WI38 (cell line): Measurements from ENCODE around the gene LEF1.

Experiments used
- H3K4me3 ChIP-seq: 2 replicates; pipeline ENCODE4 v1.5.1; 2011; ENCODE audit warnings: low read depth, mild to moderate bottlenecking, control low read depth, low read length
- CTCF ChIP-seq: IDR thresholded peaks from 2 replicates; pipeline ENCODE4 v1.5.1; 2012; ENCODE audit warnings: low read depth, mild to moderate bottlenecking, control low read depth, low read length

Gene LEF1

DNA sequence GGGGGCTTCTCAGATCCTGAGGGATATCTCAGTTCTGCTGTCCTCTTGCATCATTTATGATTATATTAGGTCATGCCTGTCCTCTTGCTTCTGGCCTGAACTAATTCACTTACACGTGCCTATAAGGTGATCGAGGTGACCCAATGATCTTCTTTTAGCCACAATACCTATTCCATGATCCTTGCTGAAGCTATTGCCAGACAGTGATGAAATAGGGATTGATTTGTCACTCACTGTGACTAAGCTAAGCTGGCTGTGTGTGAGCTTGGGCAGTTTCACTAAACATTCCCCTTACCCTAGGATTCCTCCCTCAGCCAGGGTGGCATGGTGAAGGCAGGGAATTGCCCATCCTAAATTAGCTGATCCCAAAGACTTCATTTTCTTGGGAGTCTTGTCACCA lies 160.0 kb downstream of the LEF1 start:
- no peak for TF ChIP-seq CTCF
- H3K4me3 ChIP-seq, result no peak overlapping the region

DNA sequence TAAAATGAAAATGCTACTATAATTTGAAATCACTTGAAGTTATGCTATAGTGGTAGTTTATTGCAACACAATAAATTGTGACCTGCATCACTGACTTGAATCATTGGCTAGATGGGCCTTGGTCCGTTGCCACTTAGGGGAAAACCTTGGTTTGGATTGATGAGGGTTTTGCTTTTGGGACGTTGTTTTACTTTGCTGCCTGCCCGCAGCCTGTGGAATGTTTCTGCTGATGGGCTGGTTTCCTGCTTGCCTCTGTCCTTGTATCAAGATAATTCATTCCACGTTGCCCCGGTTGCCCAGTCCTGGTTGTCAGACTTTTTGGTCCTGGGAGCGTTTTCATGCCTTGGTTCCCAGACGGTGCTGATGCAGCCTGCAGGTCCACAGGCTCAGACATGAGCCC lies 160.7 kb downstream of the LEF1 start:
- H3K4me3 ChIP-seq, result no peak overlapping the region
- TF ChIP-seq CTCF, result no peak

DNA sequence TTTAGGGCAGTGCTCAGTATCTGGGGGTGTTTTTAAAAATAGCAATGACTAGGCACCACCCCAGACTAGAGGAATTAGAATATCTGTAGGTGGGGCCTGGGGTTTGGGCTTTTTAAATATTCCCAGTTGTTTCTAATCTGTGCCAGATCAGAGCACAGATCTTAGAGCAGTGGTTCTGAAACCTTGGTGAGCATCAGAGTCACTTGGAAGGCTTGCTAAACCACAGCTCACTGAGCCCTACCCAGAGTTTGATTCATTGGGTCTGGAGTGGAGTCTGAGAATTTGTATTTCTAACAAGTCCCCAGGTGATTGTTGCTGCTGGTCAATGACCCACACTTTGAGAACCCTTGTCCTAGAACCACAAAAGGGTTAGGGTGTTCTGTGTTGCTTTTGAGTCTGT lies 162.4 kb downstream of the LEF1 start:
- H3K4me3 ChIP-seq, result no peak overlapping the region
- no peak for TF ChIP-seq CTCF

DNA sequence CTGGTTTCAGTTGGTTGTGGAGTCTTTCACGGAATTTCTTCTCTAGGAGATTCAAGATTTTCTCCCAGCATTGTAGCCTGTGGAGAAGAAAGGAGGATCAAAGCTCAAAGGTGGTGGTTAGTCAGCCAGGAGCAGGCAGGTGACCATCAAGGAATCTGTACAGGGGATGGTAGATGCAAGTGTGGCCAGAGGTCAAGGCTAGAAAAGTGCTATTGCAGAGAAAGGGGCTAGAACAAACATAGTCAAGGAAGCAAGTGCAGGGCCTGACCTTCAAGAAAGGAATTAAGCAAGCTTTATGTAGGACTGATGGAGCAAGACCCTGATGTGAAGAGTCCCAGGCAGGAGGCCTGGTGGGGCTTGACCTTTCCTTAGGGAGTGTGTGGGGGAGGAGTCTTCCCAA lies 162.9 kb downstream of the LEF1 start:
- no peak for TF ChIP-seq CTCF

GRCh38 chr4:108004646-108005045 lies 164.1 kb downstream of the LEF1 start:
- TF ChIP-seq CTCF, result no peak
- no peak overlapping the region for H3K4me3 ChIP-seq

More for the DNA sequence above, 162.9 kb downstream of the LEF1 start:
- no peak overlapping the region for H3K4me3 ChIP-seq

GRCh38 chr4:108003982-108004515 lies 164.7 kb downstream of the LEF1 start:
- no peak overlapping the region for H3K4me3 ChIP-seq
- no peak for TF ChIP-seq CTCF

DNA sequence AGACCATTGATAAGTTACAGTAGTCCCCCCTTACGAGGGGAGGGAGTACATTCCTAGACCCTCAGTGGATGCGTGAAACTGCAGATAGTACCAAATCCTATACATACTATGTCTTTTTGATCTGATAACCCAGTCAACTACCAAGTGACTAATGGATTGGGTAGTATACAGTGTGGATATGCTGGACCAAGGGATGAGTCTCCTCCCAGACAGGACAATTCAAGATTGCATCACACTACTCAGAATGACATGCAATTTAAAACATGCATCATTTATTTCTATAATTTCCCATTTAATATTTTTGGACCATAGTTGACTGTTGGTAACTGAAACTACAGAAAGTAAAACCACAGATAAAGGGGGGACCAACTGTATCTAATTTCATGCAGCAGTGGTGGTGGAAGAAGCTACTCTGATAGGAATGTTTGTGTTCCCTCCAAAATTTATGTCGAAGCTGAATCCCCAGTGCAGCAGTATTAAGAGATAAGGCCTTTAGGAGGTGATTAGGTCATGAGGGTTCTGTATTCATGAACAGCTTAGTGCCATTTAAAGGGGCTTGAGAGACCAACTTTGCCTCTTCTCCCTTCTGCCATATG lies 167.1 kb downstream of the LEF1 start:
- TF ChIP-seq CTCF, result no peak

More for the DNA sequence above, 167.1 kb downstream of the LEF1 start:
- no peak overlapping the region for H3K4me3 ChIP-seq
